ENCODE data around the gene KCNH3. TPM values are rescaled to one million over a fixed set of nuclear protein-coding genes. Genes with fewer than 3 reads are reported as not detected.

The KCNH3 gene
- total RNA-seq, 1 donor from 2014 or later: 0.12 TPM

DNA sequence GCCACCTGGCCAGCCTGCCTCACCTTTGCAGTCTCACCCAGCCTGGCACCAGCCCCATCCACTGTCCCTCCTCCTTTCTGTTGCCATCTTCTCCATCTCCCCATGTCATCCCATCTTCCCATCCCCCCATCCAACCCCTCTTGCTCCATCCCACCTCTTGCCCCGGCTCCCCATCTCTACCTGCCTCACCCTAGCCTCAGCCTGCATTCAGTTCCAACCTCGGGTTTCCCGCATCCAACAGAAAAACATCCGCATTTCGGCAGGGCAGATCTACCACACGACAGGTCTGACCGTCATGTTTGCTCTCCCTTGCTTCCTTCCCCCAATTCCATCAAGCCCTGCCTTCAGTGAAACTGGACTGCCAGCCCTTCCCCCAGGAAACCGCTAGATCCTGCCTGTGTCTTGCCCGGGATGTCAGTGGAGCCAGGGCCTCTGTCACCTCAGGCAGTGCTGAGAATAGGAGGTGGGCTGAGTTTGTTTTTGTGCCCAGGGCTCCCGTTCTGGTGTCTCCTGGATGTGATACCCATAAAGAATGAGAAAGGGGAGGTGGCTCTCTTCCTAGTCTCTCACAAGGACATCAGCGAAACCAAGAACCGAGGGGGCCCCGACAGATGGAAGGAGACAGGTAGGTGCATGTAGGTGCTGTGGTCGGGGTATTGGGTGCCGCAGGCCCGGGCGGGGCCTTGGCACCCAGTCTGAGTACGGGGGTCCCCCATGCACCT is 2.5 kb downstream of the KCNH3 start:
- no peak for DNase-seq (ENCODE audit: low read depth)
- no peak overlapping the region for H3K4me3 ChIP-seq (ENCODE audit: low read depth, low read length)
- TF ChIP-seq, protein P1, sequence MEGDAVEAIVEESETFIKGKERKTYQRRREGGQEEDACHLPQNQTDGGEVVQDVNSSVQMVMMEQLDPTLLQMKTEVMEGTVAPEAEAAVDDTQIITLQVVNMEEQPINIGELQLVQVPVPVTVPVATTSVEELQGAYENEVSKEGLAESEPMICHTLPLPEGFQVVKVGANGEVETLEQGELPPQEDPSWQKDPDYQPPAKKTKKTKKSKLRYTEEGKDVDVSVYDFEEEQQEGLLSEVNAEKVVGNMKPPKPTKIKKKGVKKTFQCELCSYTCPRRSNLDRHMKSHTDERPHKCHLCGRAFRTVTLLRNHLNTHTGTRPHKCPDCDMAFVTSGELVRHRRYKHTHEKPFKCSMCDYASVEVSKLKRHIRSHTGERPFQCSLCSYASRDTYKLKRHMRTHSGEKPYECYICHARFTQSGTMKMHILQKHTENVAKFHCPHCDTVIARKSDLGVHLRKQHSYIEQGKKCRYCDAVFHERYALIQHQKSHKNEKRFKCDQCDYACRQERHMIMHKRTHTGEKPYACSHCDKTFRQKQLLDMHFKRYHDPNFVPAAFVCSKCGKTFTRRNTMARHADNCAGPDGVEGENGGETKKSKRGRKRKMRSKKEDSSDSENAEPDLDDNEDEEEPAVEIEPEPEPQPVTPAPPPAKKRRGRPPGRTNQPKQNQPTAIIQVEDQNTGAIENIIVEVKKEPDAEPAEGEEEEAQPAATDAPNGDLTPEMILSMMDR (conservative IDR thresholded peaks at IDR 0.05; ENCODE audit: low read depth, low read length): no peak

DNA sequence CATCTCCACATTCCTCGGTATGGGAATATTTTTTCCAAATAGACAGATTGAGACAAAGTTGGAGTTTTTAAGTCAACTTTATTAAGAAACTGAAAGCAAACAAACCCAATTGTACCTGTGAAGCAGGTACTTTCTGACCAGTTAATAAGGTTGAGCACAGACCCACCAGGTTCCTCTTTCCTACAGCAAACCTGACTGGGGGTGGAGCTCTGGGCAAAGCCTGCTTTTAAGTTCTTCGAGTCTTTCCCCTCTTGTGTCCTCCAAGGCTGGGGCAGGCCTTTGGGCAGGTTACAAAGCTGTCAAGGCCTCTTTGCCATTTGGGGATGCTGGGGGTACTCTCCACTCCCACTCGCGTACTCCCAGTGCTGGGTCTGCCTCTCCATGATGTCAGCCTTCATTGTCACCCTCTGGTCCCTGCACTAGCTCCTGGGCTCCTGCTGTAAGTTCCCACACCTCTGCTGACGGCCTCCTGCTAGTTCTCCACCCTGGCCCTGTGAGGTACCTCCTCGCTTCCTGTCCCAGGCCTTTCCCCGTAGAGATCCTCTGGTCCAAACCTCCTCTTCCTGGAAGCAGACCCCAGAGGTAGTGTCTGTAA is 3.2 kb downstream of the KCNH3 start:
- DNase-seq (ENCODE audit: low read depth): no peak
- TF ChIP-seq, protein P1 (conservative IDR thresholded peaks at IDR 0.05; ENCODE audit: low read depth, low read length): no peak
- no peak overlapping the region for H3K4me3 ChIP-seq (ENCODE audit: low read depth, low read length)

DNA sequence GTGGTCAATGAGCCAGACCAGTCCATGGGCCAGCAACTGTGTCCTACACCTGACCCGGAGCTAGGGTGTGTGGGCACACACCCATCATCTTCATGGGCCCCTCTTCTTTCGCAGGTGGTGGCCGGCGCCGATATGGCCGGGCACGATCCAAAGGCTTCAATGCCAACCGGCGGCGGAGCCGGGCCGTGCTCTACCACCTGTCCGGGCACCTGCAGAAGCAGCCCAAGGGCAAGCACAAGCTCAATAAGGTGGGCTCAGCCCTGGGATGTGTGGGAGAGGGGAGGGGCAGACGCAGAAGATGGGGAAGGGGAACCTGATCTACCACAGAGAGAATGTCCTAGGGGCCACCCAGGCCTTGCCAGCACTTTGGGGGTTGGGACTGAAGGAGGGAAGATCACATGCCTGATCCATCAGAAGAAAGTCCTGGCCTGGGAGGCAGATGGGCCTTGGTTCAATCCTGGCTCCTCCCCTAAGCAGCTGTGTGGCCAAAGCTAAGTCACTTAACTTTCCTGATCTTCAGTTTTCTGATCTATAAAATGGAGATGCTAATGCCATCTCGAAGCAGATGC is 3.8 kb downstream of the KCNH3 start:
- no peak overlapping the region for H3K4me3 ChIP-seq (ENCODE audit: low read depth, low read length)
- no peak for DNase-seq (ENCODE audit: low read depth)
- TF ChIP-seq, protein P1 (conservative IDR thresholded peaks at IDR 0.05; ENCODE audit: low read depth, low read length): no peak

DNA sequence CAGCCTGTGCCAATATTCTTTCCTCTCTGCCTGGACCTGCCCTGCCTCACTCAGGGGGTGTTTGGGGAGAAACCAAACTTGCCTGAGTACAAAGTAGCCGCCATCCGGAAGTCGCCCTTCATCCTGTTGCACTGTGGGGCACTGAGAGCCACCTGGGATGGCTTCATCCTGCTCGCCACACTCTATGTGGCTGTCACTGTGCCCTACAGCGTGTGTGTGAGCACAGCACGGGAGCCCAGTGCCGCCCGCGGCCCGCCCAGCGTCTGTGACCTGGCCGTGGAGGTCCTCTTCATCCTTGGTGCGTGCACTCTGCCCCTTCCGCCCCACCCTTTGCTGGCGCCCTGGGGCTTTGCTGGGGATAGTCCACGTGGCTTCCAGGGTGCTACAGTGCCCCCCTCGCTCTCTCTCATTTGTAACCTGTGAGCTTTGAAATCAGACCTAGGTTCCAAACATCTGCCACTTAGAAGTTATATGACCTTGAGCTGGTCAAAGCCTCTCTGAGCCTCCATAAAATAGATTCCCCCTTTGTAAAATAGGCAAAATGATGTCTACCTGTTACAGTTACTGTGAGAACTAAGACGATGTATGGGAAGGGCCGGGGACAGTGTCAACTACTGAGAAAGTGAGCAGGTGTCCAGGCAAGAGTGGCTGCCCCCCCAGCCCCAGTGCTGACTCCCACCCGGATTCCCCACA is 4.5 kb downstream of the KCNH3 start:
- H3K4me3 ChIP-seq (ENCODE audit: low read depth, low read length): no peak overlapping the region
- TF ChIP-seq, protein P1 (conservative IDR thresholded peaks at IDR 0.05; ENCODE audit: low read depth, low read length): no peak

DNA sequence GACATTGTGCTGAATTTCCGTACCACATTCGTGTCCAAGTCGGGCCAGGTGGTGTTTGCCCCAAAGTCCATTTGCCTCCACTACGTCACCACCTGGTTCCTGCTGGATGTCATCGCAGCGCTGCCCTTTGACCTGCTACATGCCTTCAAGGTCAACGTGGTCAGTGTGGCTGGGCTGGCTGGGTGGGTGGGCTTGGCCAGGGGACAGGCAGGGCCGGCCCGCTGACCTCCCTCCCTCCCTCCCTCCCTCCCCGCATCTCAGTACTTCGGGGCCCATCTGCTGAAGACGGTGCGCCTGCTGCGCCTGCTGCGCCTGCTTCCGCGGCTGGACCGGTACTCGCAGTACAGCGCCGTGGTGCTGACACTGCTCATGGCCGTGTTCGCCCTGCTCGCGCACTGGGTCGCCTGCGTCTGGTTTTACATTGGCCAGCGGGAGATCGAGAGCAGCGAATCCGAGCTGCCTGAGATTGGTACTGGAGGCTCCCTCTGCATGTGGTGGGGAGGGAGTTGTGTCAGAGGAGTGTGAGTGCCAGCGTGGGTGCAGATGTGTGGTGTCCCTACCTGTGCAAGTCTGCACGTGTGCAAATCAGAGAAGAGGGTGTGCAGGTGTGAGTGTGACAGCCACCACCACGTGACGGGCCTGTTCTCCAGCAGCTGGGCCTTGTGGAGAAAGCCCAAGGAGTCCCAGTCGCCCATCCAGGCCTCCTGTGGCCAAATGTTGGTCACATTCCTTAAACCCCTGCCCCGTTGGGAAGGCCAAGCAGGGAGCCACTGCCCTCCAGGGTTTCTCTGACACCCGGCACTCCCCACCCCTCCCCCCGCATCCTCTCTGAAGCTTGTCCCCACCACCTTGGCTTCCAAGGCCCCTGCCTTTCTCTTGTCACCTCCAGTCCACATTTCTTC is 5.3 kb downstream of the KCNH3 start:
- TF ChIP-seq, protein P1 (conservative IDR thresholded peaks at IDR 0.05; ENCODE audit: low read depth, low read length): no peak
- H3K4me3 ChIP-seq (ENCODE audit: low read depth, low read length): no peak overlapping the region
- no peak for DNase-seq (ENCODE audit: low read depth)

More for the DNA sequence above, 4.5 kb downstream of the KCNH3 start:
- DNase-seq (ENCODE audit: low read depth): no peak

DNA sequence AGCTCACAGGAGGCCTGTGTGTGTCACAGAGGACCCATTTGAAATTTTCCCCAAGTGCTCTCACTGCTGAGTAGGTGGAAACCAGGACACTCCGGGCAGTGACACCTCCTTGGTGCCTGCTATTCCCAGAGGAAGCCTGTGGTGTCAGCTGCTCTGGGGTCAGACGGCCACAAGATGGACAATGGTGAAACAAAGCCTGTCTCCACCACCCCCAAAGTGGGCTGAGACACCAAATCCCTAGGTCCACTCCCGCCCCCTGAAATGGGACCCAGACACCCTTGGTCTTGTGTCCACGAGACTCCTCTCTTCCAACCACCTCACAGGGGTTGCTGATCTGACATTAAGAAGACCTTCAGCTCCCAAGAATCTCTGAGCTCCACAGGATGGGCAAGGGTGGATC is 7.0 kb downstream of the KCNH3 start:
- no peak for DNase-seq (ENCODE audit: low read depth)
- TF ChIP-seq, protein P1 (conservative IDR thresholded peaks at IDR 0.05; ENCODE audit: low read depth, low read length): no peak
- H3K4me3 ChIP-seq (ENCODE audit: low read depth, low read length): no peak overlapping the region

Data from epithelial cell of proximal tubule (primary cell).